CMK (cell line): ENCODE measurements around the gene NFU1.

Source experiments
- DNase-seq: peaks from one replicate; pipeline ENCODE4 v3.0.0-alpha.2; 2010; ENCODE audit warnings: low read depth

The NFU1 gene

GRCh38 chr2:69436938-69437750, at the start of gene NFU1:
Gene NFU1 (minus strand): TSS chr2:69437435. CDS start chr2:69437422, 13 bp downstream.
- DNase-seq: peak; percentile 85

GRCh38 chr2:69483696-69484095, 46.5 kb upstream of the NFU1 start:
- DNase-seq: no peak

GRCh38 chr2:69483024-69483423, 45.8 kb upstream of the NFU1 start:
- DNase-seq: no peak

- no peak for DNase-seq
Measured at GRCh38 chr2:69482471-69482870, 45.2 kb upstream of the NFU1 start.

GRCh38 chr2:69481421-69481820, 44.2 kb upstream of the NFU1 start:
- DNase-seq: no peak

- no peak for DNase-seq
Measured at GRCh38 chr2:69477627-69478026, 40.4 kb upstream of the NFU1 start.

GRCh38 chr2:69474688-69475087, 37.5 kb upstream of the NFU1 start:
- no peak for DNase-seq

GRCh38 chr2:69471793-69472192, 34.6 kb upstream of the NFU1 start:
- no peak for DNase-seq

- DNase-seq: no peak
Measured at GRCh38 chr2:69470911-69471310, 33.7 kb upstream of the NFU1 start.

GRCh38 chr2:69469784-69470183, 32.5 kb upstream of the NFU1 start:
- no peak for DNase-seq

GRCh38 chr2:69469375-69469774, 32.1 kb upstream of the NFU1 start:
- DNase-seq: no peak

GRCh38 chr2:69466728-69467127, 29.5 kb upstream of the NFU1 start:
- DNase-seq: no peak

- DNase-seq: no peak
Measured at GRCh38 chr2:69465513-69466456, 28.6 kb upstream of the NFU1 start.

GRCh38 chr2:69464575-69464974, 27.3 kb upstream of the NFU1 start:
- no peak for DNase-seq

- DNase-seq: no peak
Measured at GRCh38 chr2:69462780-69463179, 25.5 kb upstream of the NFU1 start.

- no peak for DNase-seq
Measured at GRCh38 chr2:69461404-69461803, 24.2 kb upstream of the NFU1 start.

- DNase-seq: no peak
Measured at GRCh38 chr2:69459936-69460335, 22.7 kb upstream of the NFU1 start.

GRCh38 chr2:69456950-69457445, 19.8 kb upstream of the NFU1 start:
- DNase-seq: no peak

GRCh38 chr2:69456154-69456553, 18.9 kb upstream of the NFU1 start:
- DNase-seq: no peak

- no peak for DNase-seq
Measured at GRCh38 chr2:69454976-69455375, 17.7 kb upstream of the NFU1 start.

- DNase-seq: no peak
Measured at GRCh38 chr2:69453475-69454129, 16.4 kb upstream of the NFU1 start.

GRCh38 chr2:69452687-69453086, 15.5 kb upstream of the NFU1 start:
- no peak for DNase-seq
